Heart right ventricle (tissue), 16 donors: Measurements from ENCODE around the gene GRID1. TPM values are rescaled to one million over a fixed set of nuclear protein-coding genes. Genes with fewer than 3 reads are reported as not detected.

Experiments used
- ATAC-seq, 8 donors: fragments of 200-7000 bp; cut with Tn5 transposase; one replicate each; pipeline ENCODE4 v1.9.1; 2020; ENCODE audit warnings: mild to moderate bottlenecking in 8 of 8, moderate library complexity in 8 of 8, moderate number of reproducible peaks in 1 of 8
- DNase-seq, 2 donors: peaks; one replicate each; pipeline ENCODE4 v3.0.0-alpha.2; 2020
- H3K27ac ChIP-seq, 10 donors: fragments of 200-600 bp; sonication (generic) in 2 of 10; one replicate each; pipeline versions ENCODE4 v1.5.0 to v1.8.0; 2020 to 2022; ENCODE audit warnings: mild to moderate bottlenecking in 3 of 10
- H3K27me3 ChIP-seq, 7 donors: fragments of 200-600 bp; one replicate each; pipeline ENCODE4 v1.8.0; 2021 to 2022; ENCODE audit warnings: mild to moderate bottlenecking in 2 of 7
- H3K36me3 ChIP-seq, 9 donors: fragments of 200-600 bp; sonication (generic) in 1 of 9; one replicate each; pipeline versions ENCODE4 v1.5.0 to v1.8.0; 2020 to 2022; ENCODE audit warnings: mild to moderate bottlenecking in 2 of 9
- H3K4me1 ChIP-seq, 9 donors: fragments of 200-600 bp; sonication (generic) in 1 of 9; one replicate each; pipeline versions ENCODE4 v1.5.0 to v1.8.0; 2020 to 2022; ENCODE audit warnings: mild to moderate bottlenecking in 4 of 9
- H3K4me3 ChIP-seq, 10 donors: fragments of 200-600 bp; sonication (generic) in 2 of 10; one replicate each; pipeline versions ENCODE4 v1.5.0 to v1.8.0; 2020 to 2022; ENCODE audit warnings: mild to moderate bottlenecking in 7 of 10, moderate library complexity in 2 of 10
- H3K9me3 ChIP-seq, 11 donors: fragments of 200-600 bp in 10 of 11; sonication (generic) in 2 of 11; one replicate each; pipeline versions ENCODE4 v1.5.0 to v1.8.0; 2013 to 2022; ENCODE audit warnings: mild to moderate bottlenecking in 2 of 11, control low read depth in 1 of 11, moderate library complexity in 1 of 11
- CTCF ChIP-seq, 9 donors: fragments of 200-600 bp; sonication (generic) in 2 of 9; IDR thresholded peaks; one replicate each; pipeline versions ENCODE4 v1.5.0 to v1.8.0; 2021 to 2022; ENCODE audit warnings: antibody characterized with exemption in 9 of 9, mild to moderate bottlenecking in 5 of 9, moderate library complexity in 1 of 9
- WGBS, 2 donors: extraction: QIAGEN DNeasy Blood & Tissue Kit; methylation state at CpG; one replicate each; pipeline ENCODE4 v1.1.7; 2013; ENCODE audit warnings: inconsistent platforms in 1 of 2; 5-methylcytosine and 5-hydroxymethylcytosine counted together
- intact Hi-C, 10 donors: fragments of 100-400 bp; cut with DNase I; formaldehyde crosslinking; loops; one replicate each; pipeline versions ENCODE4 v1.11.1 to v1.14.2; 2022
- polyA plus RNA-seq, 2 donors: library from polyadenylated mRNA; stranded (reverse); fragments of 200-250 nt; gene quantifications; one replicate each; pipeline ENCODE4 v1.2.3, GENCODE V29; 2013
- total RNA-seq, 10 donors: library from RNA; stranded (reverse); fragmentation: NEBNext Ultra II Directional in 3 of 10; extraction: Animal tissue kit (Norgen Biotek cat#: 25700) in 3 of 10; gene quantifications; one replicate each; pipeline versions ENCODE4 v1.2.1 to v1.2.4, GENCODE V29; 2021 to 2023
- donor health status: Arrhythmogenic right ventricular cardiomyopathy.
- donor health status: ischemic (EF 13 %, LVEDD 7.1; RV severe dilation, severe dysfunction).
- donor health status: healthy with polysubstance abuse.
- donor health status: DM: no; HTN: yes; CAD: no.
- donor health status: DM: no; HTN: no; CAD: no.
- donor health status: ischemic (EF 25% LVEDD 6.9; RV normal size, moderate dysfunction).
- donor health status: ischemic (EF 25% LVEDD 5.7; RV mildly dilated, moderate dysfunction).
- donor health status: healthy.
- donor health status: DM: yes; HTN: yes; CAD: no.
- donor health status: Ischemic cardiomyopathy.
- donor health status: ischemic (EF 35%, LVEDD 5.7; RV mildly dilated, moderate dysfunction).
- donor health status: nonischemic (EF 11% LVEDD 7.7; RV severe dilation, severe dysfunction).
- donor health status: DM: yes; HTN: yes; CAD: no.
- donor health status: PGD.
- donor health status: ischemic (EF 29% LVEDD 5.4; RV normal size, mild dysfunction).
- donor health status: nonischemic (EF 23%, LVEDD 6.1; RV moderate dilation, normal function).

GRID1 gene
- total and polyA plus RNA-seq, 12 donors = 0.44 to 3.4 (median 1.5) TPM

DNA sequence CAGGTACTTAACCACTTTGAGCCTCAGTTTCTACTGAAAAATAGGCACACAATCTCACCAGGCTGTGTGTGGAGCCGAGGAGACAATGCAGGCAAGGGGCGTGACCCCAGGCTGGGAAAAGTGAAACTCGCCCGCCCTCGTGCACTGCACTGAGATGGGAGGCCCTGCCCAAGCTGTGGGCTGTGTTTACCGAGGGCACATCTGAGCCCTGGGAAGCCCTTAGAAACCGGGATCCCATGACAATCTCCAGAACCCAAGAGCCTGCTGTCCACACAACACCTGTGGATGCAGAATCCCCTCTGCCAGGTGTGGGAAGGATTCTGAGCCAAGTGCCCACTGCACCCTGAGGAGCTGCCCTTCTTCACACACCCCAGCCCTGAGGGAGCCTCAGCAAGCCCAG is 198.3 kb downstream of the GRID1 start:
- intact Hi-C loops = no loop called here
- H3K27me3 ChIP-seq = no peaks in the 10 kb centered on the region
- H3K9me3 ChIP-seq = no peaks in the 10 kb centered on the region
- H3K4me3 ChIP-seq = no peak overlapping the region
- no peak overlapping the region for H3K27ac ChIP-seq
- H3K4me1 ChIP-seq = no peaks in the 10 kb centered on the region
- H3K36me3 ChIP-seq = no peaks in the 10 kb centered on the region
- ATAC-seq = no peak
- DNase-seq = no peak
- TF ChIP-seq CTCF (IDR thresholded peaks at IDR 0.05) = no peak
- 74 to 85% methylated on average over 7 of the region's 7 CpGs for WGBS, 2 donors

DNA sequence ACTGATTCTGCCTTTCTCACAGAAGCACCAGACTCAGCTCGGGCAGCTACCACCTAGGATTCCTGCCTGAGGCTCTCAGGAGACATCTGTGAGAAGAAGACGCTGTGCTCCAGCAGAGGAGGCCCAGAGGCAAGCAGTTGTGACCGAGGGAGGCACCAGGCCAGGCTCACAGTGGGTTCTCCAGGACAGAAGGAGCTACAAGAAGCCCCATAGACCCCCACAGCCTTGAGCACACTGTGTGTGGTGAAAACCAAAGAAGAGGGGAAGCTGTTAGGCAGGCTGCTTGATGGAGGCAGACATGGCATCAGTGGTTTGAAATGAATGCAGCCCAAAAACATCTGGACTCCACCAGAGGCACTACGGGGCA is 198.8 kb downstream of the GRID1 start:
- no peak for TF ChIP-seq CTCF (IDR thresholded peaks at IDR 0.05)
- Histone ChIP-seq H3K36me3 (no peaks in the 10 kb centered on the region), H3K27ac (no peak overlapping the region), H3K4me1 (no peaks in the 10 kb centered on the region), H3K27me3 (no peaks in the 10 kb centered on the region), H3K9me3 (no peaks in the 10 kb centered on the region), H3K4me3 (no peak overlapping the region)
- WGBS, 2 donors = 81 to 88% methylated on average over 4 of the region's 4 CpGs
- intact Hi-C loops = no loop called here
- no peak for DNase-seq
- no peak for ATAC-seq

DNA sequence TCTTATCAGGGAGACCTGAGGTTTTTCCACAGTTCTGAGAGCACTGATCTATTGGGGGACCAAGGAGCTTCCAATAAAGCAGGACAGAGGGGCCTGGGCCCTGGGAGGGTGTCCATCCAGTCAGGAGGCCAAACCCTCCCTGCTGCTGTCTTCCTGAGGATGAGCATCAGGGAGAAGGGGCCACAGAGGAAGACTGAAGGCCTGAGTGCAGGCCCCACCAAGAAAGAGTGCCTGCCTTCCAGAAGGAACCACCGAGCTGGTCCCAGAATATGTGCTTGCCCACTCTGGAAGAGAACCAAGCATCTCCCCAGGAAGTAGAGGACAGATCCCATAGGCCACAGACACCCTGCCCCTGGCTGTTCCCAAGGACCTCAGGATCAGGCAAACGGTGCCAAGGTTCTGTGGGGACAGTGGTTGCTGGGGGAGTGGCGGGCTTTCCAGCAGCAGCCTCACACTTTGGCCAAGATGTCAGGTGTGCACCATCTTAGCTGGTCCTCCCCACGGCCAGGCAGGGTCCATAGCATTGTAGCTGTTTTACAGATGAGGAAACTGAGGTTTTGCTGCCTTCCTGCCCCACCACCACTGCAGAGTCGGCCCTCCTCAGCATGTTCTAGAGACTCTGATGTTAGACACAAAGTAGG is 199.4 kb downstream of the GRID1 start:
- Histone ChIP-seq H3K27me3 (no peaks in the 10 kb centered on the region), H3K36me3 (no peaks in the 10 kb centered on the region), H3K4me3 (no peak overlapping the region), H3K9me3 (no peaks in the 10 kb centered on the region), H3K27ac (no peak overlapping the region), H3K4me1 (no peaks in the 10 kb centered on the region)
- intact Hi-C loops = no loop called here
- no peak for TF ChIP-seq CTCF (IDR thresholded peaks at IDR 0.05)
- WGBS, 2 donors = 82 to 93% methylated on average over 5 of the region's 5 CpGs
- ATAC-seq (no peak), DNase-seq (no peak)

DNA sequence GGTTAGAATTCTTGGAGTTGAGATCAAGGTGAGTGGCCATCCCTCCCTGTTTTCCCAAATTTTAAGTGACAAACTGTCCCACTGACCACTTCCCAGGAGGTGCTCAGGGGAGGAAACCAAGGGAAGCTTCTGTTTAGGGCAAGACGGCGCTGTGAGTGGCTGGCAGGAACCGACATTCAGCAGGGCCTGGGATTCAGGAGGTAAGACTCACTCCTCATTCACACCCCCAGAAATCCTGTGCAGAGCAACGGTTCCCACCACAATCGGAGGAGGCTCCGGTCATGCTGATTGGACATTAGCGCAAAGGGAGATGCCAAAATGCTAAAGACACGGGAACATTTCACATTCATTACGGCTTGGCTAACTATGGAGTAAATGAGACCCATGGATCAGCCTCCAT is 200.9 kb downstream of the GRID1 start:
- Histone ChIP-seq H3K9me3 (no peaks in the 10 kb centered on the region), H3K4me3 (no peak overlapping the region), H3K4me1 (no peaks in the 10 kb centered on the region), H3K27ac (no peak overlapping the region), H3K27me3 (no peaks in the 10 kb centered on the region), H3K36me3 (no peaks in the 10 kb centered on the region)
- TF ChIP-seq CTCF (IDR thresholded peaks at IDR 0.05) = no peak
- ATAC-seq (no peak), DNase-seq (no peak)
- 88 to 92% methylated on average over 9 of the region's 9 CpGs for WGBS, 2 donors
- intact Hi-C loops = no loop called here
